Upper lobe of right lung (tissue), 1 donor: ENCODE results near the gene GHRHR. TPM values are rescaled to one million over a fixed set of nuclear protein-coding genes. Genes with fewer than 3 reads are reported as not detected.

ENCODE experiments used
- ATAC-seq: fragments of 200-7000 bp; cut with Tn5 transposase; one replicate; pipeline ENCODE4 v1.9.1; 2020; ENCODE audit warnings: mild to moderate bottlenecking, moderate library complexity
- DNase-seq: peaks from one replicate; pipeline ENCODE4 v3.0.0-alpha.2; 2020
- H3K27ac ChIP-seq: fragments of 200-600 bp; one replicate; pipeline ENCODE4 v1.8.0; 2022
- H3K27me3 ChIP-seq: fragments of 200-600 bp; one replicate; pipeline ENCODE4 v1.8.0; 2022; ENCODE audit warnings: mild to moderate bottlenecking
- H3K36me3 ChIP-seq: fragments of 200-600 bp; one replicate; pipeline ENCODE4 v1.8.0; 2022
- H3K4me1 ChIP-seq: fragments of 200-600 bp; one replicate; pipeline ENCODE4 v1.8.0; 2022
- H3K4me3 ChIP-seq: fragments of 200-600 bp; one replicate; pipeline ENCODE4 v1.8.0; 2022; ENCODE audit warnings: mild to moderate bottlenecking
- H3K9me3 ChIP-seq: fragments of 200-600 bp; one replicate; pipeline ENCODE4 v1.8.0; 2022
- intact Hi-C: fragments of 100-400 bp; cut with DNase I; formaldehyde crosslinking; loops from one replicate; pipeline ENCODE4 v1.11.0; 2022
- total RNA-seq: library from RNA; stranded (reverse); fragmentation: NEBNext Ultra II Directional; extraction: Animal tissue kit (Norgen Biotek cat#: 25700); gene quantifications from one replicate; pipeline ENCODE4 v1.2.1, GENCODE V29; 2021
- TF ChIP-seq, protein P1 (sequence below): fragments of 200-600 bp; IDR thresholded peaks from one replicate; pipeline ENCODE4 v1.8.0; 2022; ENCODE audit warnings: antibody characterized with exemption
- donor health status: DM: no; HTN: yes; CAD: no; lungs with severe emphysema.

GHRHR gene
- total RNA-seq, 1 donor from 2014 or later, result not detected

- Histone ChIP-seq H3K27me3 (no peaks in the 10 kb centered on the region), H3K4me1 (peaks cover 43% of the 10 kb centered on the region), H3K27ac (peak overlapping the region; percentile 51), H3K4me3 (no peak overlapping the region), H3K9me3 (no peaks in the 10 kb centered on the region), H3K36me3 (peaks cover 79% of the 10 kb centered on the region)
- intact Hi-C loops, result no loop called here
- DNase-seq (peak; percentile 65), ATAC-seq (no peak)
- TF ChIP-seq, protein P1, sequence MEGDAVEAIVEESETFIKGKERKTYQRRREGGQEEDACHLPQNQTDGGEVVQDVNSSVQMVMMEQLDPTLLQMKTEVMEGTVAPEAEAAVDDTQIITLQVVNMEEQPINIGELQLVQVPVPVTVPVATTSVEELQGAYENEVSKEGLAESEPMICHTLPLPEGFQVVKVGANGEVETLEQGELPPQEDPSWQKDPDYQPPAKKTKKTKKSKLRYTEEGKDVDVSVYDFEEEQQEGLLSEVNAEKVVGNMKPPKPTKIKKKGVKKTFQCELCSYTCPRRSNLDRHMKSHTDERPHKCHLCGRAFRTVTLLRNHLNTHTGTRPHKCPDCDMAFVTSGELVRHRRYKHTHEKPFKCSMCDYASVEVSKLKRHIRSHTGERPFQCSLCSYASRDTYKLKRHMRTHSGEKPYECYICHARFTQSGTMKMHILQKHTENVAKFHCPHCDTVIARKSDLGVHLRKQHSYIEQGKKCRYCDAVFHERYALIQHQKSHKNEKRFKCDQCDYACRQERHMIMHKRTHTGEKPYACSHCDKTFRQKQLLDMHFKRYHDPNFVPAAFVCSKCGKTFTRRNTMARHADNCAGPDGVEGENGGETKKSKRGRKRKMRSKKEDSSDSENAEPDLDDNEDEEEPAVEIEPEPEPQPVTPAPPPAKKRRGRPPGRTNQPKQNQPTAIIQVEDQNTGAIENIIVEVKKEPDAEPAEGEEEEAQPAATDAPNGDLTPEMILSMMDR, result no peak
Measured at GRCh38 chr7:30921540-30922401, 42.0 kb upstream of the GHRHR start.

DNA sequence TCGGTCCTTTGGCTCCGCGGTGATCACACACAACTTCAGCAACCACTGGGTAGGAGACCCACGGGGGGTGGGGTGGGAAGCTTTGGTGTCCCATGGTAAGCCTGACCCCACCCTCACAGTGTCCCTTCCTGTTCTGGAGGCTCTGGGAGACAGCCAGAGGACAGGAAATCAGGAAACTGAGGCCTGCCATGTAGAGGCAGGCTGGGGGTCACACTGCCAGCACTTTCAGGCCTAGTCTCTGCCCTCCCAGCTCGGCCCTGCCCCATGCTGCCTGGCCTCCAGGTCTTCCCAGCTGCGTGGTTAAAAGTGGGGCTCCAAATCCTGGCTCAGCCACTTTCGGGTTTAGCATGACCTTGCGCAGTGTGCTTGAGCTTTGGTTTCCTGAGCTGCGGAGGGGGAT, 41.2 kb upstream of the GHRHR start:
- ATAC-seq, result no peak
- H3K4me1 ChIP-seq, result peaks cover 36% of the 10 kb centered on the region
- H3K9me3 ChIP-seq, result no peaks in the 10 kb centered on the region
- H3K4me3 ChIP-seq, result no peak overlapping the region
- intact Hi-C loops, result no loop called here
- peaks cover 71% of the 10 kb centered on the region for H3K36me3 ChIP-seq
- H3K27me3 ChIP-seq, result no peaks in the 10 kb centered on the region
- DNase-seq, result peak; percentile 45
- H3K27ac ChIP-seq, result no peak overlapping the region
- TF ChIP-seq, protein P1, result no peak

DNA sequence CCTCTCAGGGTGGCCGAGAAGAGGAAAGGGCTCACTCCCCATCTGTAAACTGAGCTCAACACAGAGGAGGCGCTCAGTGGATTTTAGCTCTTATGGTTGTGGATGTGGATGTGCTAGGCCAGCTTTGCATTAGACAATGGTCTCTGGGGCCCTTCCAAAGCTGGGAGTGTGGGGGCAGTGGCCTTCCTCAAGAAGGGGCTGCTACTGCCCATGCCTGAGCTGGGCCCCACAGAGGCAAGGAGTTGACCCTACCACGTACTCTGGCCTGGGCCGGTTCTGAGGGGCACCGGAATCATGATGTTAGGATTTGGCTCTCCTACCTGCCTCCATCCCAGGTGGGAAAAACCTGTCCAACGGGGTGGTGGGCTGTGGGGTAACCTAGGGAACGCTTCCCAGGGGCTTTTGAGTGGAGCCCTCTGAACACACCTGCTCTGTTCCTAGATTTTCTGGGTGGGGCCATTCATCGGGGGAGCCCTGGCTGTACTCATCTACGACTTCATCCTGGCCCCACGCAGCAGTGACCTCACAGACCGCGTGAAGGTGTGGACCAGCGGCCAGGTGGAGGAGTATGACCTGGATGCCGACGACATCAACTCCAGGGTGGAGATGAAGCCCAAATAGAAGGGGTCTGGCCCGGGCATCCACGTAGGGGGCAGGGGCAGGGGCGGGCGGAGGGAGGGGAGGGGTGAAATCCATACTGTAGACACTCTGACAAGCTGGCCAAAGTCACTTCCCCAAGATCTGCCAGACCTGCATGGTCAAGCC, 40.6 kb upstream of the GHRHR start:
- ATAC-seq, result no peak
- no peaks in the 10 kb centered on the region for H3K9me3 ChIP-seq
- DNase-seq, result peak; percentile 54
- H3K27me3 ChIP-seq, result no peaks in the 10 kb centered on the region
- no peak overlapping the region for H3K4me3 ChIP-seq
- H3K27ac ChIP-seq, result no peak overlapping the region
- H3K4me1 ChIP-seq, result peaks cover 34% of the 10 kb centered on the region
- TF ChIP-seq, protein P1, result no peak
- intact Hi-C loops, result no loop called here
- H3K36me3 ChIP-seq, result peaks cover 69% of the 10 kb centered on the region

DNA sequence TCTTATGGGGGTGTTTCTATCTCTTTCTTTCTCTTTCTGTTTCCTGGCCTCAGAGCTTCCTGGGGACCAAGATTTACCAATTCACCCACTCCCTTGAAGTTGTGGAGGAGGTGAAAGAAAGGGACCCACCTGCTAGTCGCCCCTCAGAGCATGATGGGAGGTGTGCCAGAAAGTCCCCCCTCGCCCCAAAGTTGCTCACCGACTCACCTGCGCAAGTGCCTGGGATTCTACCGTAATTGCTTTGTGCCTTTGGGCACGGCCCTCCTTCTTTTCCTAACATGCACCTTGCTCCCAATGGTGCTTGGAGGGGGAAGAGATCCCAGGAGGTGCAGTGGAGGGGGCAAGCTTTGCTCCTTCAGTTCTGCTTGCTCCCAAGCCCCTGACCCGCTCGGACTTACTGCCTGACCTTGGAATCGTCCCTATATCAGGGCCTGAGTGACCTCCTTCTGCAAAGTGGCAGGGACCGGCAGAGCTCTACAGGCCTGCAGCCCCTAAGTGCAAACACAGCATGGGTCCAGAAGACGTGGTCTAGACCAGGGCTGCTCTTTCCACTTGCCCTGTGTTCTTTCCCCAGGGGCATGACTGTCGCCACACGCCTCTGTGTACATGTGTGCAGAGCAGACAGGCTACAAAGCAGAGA, 39.9 kb upstream of the GHRHR start:
- no peak overlapping the region for H3K27ac ChIP-seq
- H3K9me3 ChIP-seq, result no peaks in the 10 kb centered on the region
- TF ChIP-seq, protein P1, result no peak
- H3K4me1 ChIP-seq, result peaks cover 27% of the 10 kb centered on the region
- no peaks in the 10 kb centered on the region for H3K27me3 ChIP-seq
- peak; percentile 47 for DNase-seq
- no peak overlapping the region for H3K4me3 ChIP-seq
- ATAC-seq, result no peak
- intact Hi-C loops, result no loop called here
- peaks cover 62% of the 10 kb centered on the region for H3K36me3 ChIP-seq

DNA sequence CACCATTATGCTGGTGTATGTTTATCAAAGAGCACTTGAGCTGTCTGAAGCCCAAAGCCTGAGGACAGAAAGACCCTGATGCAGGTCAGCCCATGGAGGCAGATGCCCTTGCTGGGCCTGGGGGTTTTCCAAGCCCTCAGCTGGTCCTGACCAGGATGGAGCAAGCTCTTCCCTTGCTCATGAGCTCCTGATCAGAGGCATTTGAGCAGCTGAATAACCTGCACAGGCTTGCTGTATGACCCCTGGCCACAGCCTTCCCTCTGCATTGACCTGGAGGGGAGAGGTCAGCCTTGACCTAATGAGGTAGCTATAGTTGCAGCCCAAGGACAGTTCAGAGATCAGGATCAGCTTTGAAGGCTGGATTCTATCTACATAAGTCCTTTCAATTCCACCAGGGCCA, 39.1 kb upstream of the GHRHR start:
- Histone ChIP-seq H3K27ac (no peak overlapping the region), H3K4me1 (peaks cover 21% of the 10 kb centered on the region), H3K9me3 (no peaks in the 10 kb centered on the region), H3K4me3 (no peak overlapping the region), H3K27me3 (no peaks in the 10 kb centered on the region), H3K36me3 (peaks cover 61% of the 10 kb centered on the region)
- DNase-seq (no peak), ATAC-seq (no peak)
- TF ChIP-seq, protein P1, result no peak
- intact Hi-C loops, result no loop called here
